ENCODE data around the gene ZNF518B.

ZNF518B gene

GRCh38 chr4:10457255-10457801, at the start of gene ZNF518B:
TSS of gene ZNF518B (minus strand) at chr4:10457426. CDS start at chr4:10446328, 11,098 bp downstream.
- peak within 1 kb of the TSS; percentile 36 for H3K27ac ChIP-seq (ENCODE audit: low read depth, low read length)
- H3K36me3 ChIP-seq (ENCODE audit: insufficient read depth, low read length): peaks cover 7% of the 10 kb centered on the region
- peak within 1 kb of the TSS; percentile 52 to 73 for H3K4me3 ChIP-seq (ENCODE audit: low read depth in 1 of 2, low read length in 2 of 2)
- no peak within 1 kb of the TSS for H3K9ac ChIP-seq (ENCODE audit: low read length)
- no peaks in the 10 kb centered on the region for H3K9me3 ChIP-seq (ENCODE audit: low read length)
- H3K4me1 ChIP-seq (ENCODE audit: insufficient read depth, low read length): peaks cover 12% of the 10 kb centered on the region
- H3K27me3 ChIP-seq (ENCODE audit: control insufficient read depth in 1 of 2, insufficient read depth in 2 of 2, low read length in 2 of 2): peaks cover 10 to 23% of the 10 kb centered on the region in 2 donors

- no peak overlapping the region for H3K27ac ChIP-seq (ENCODE audit: low read depth, low read length)
- H3K9me3 ChIP-seq (ENCODE audit: low read length): no peaks in the 10 kb centered on the region
- no peaks in the 10 kb centered on the region for H3K4me1 ChIP-seq (ENCODE audit: insufficient read depth, low read length)
- H3K27me3 ChIP-seq (ENCODE audit: control insufficient read depth in 1 of 2, insufficient read depth in 2 of 2, low read length in 2 of 2): no peaks in the 10 kb centered on the region
- no peak overlapping the region for H3K4me3 ChIP-seq (ENCODE audit: low read depth in 1 of 2, low read length in 2 of 2)
- no peaks in the 10 kb centered on the region for H3K36me3 ChIP-seq (ENCODE audit: insufficient read depth, low read length)
- no peak overlapping the region for H3K9ac ChIP-seq (ENCODE audit: low read length)
Measured at GRCh38 chr4:10506077-10506476, 48.9 kb upstream of the ZNF518B start.

- Histone ChIP-seq H3K27me3 (ENCODE audit: control insufficient read depth in 1 of 2, insufficient read depth in 2 of 2, low read length in 2 of 2) (no peaks in the 10 kb centered on the region), H3K4me3 (ENCODE audit: low read depth in 1 of 2, low read length in 2 of 2) (no peak overlapping the region), H3K9me3 (ENCODE audit: low read length) (no peaks in the 10 kb centered on the region), H3K4me1 (ENCODE audit: insufficient read depth, low read length) (no peaks in the 10 kb centered on the region), H3K27ac (ENCODE audit: low read depth, low read length) (no peak overlapping the region), H3K9ac (ENCODE audit: low read length) (no peak overlapping the region), H3K36me3 (ENCODE audit: insufficient read depth, low read length) (no peaks in the 10 kb centered on the region)
Measured at GRCh38 chr4:10504570-10505179, 47.4 kb upstream of the ZNF518B start.

- Histone ChIP-seq H3K36me3 (ENCODE audit: insufficient read depth, low read length) (no peaks in the 10 kb centered on the region), H3K9ac (ENCODE audit: low read length) (no peak overlapping the region), H3K9me3 (ENCODE audit: low read length) (no peaks in the 10 kb centered on the region), H3K4me1 (ENCODE audit: insufficient read depth, low read length) (no peaks in the 10 kb centered on the region), H3K27ac (ENCODE audit: low read depth, low read length) (no peak overlapping the region), H3K4me3 (ENCODE audit: low read depth in 1 of 2, low read length in 2 of 2) (no peak overlapping the region), H3K27me3 (ENCODE audit: control insufficient read depth in 1 of 2, insufficient read depth in 2 of 2, low read length in 2 of 2) (no peaks in the 10 kb centered on the region)
Measured at GRCh38 chr4:10502717-10503116, 45.5 kb upstream of the ZNF518B start.

GRCh38 chr4:10500776-10501175, 43.5 kb upstream of the ZNF518B start:
- Histone ChIP-seq H3K9ac (ENCODE audit: low read length) (no peak overlapping the region), H3K27ac (ENCODE audit: low read depth, low read length) (no peak overlapping the region), H3K9me3 (ENCODE audit: low read length) (no peaks in the 10 kb centered on the region), H3K4me1 (ENCODE audit: insufficient read depth, low read length) (no peaks in the 10 kb centered on the region), H3K36me3 (ENCODE audit: insufficient read depth, low read length) (no peaks in the 10 kb centered on the region), H3K4me3 (ENCODE audit: low read depth in 1 of 2, low read length in 2 of 2) (no peak overlapping the region), H3K27me3 (ENCODE audit: control insufficient read depth in 1 of 2, insufficient read depth in 2 of 2, low read length in 2 of 2) (no peaks in the 10 kb centered on the region)

DNA sequence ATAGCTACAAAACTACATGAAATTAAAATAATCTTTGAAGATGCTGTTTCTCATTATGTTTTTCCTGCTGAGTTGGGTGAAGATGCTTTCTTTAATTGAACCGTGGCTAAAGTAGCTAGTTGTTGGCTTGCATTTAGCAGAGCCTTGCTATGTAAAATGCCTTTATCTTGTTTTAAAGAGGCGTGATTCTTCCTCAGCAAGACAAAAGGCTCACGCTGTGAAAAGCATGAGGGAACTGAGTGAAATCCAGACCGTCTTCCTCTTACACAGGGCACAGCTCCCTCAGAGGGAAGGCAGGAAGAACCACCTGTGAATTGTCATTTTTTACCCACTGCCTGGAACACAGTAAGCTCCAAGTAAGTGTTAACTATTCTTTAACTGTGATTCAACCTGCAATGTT, 39.0 kb upstream of the ZNF518B start:
- Histone ChIP-seq H3K9me3 (ENCODE audit: low read length) (no peaks in the 10 kb centered on the region), H3K27me3 (ENCODE audit: control insufficient read depth in 1 of 2, insufficient read depth in 2 of 2, low read length in 2 of 2) (no peaks in the 10 kb centered on the region), H3K4me1 (ENCODE audit: insufficient read depth, low read length) (no peaks in the 10 kb centered on the region), H3K36me3 (ENCODE audit: insufficient read depth, low read length) (no peaks in the 10 kb centered on the region), H3K9ac (ENCODE audit: low read length) (no peak overlapping the region), H3K27ac (ENCODE audit: low read depth, low read length) (no peak overlapping the region), H3K4me3 (ENCODE audit: low read depth in 1 of 2, low read length in 2 of 2) (no peak overlapping the region)

DNA sequence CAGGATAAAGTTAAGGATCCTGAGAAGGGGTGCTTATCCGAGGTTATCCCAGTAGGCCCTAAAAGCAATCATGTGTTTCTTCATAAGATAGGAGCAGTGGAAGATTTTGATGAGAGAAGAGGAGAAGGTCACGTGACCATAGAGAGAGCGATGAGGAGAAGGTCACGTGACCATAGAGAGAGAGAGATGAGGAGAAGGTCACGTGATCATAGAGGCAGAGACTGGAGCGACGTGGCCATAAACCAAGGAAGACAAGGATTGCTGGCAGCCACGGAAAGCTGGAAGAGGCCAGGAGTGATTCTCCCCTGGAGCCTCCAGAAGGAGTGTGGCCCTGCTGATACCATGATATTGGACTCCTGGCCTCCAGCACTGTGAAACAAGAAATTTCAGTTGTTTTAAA, 38.4 kb upstream of the ZNF518B start:
- Histone ChIP-seq H3K4me1 (ENCODE audit: insufficient read depth, low read length) (no peaks in the 10 kb centered on the region), H3K27ac (ENCODE audit: low read depth, low read length) (no peak overlapping the region), H3K9ac (ENCODE audit: low read length) (no peak overlapping the region), H3K4me3 (ENCODE audit: low read depth in 1 of 2, low read length in 2 of 2) (no peak overlapping the region), H3K27me3 (ENCODE audit: control insufficient read depth in 1 of 2, insufficient read depth in 2 of 2, low read length in 2 of 2) (no peaks in the 10 kb centered on the region), H3K9me3 (ENCODE audit: low read length) (no peaks in the 10 kb centered on the region), H3K36me3 (ENCODE audit: insufficient read depth, low read length) (no peaks in the 10 kb centered on the region)

- Histone ChIP-seq H3K4me1 (ENCODE audit: insufficient read depth, low read length) (no peaks in the 10 kb centered on the region), H3K4me3 (ENCODE audit: low read depth in 1 of 2, low read length in 2 of 2) (no peak overlapping the region), H3K9me3 (ENCODE audit: low read length) (no peaks in the 10 kb centered on the region), H3K9ac (ENCODE audit: low read length) (no peak overlapping the region), H3K27me3 (ENCODE audit: control insufficient read depth in 1 of 2, insufficient read depth in 2 of 2, low read length in 2 of 2) (no peaks in the 10 kb centered on the region), H3K36me3 (ENCODE audit: insufficient read depth, low read length) (no peaks in the 10 kb centered on the region), H3K27ac (ENCODE audit: low read depth, low read length) (no peak overlapping the region)
Measured at GRCh38 chr4:10492464-10492863, 35.2 kb upstream of the ZNF518B start.

DNA sequence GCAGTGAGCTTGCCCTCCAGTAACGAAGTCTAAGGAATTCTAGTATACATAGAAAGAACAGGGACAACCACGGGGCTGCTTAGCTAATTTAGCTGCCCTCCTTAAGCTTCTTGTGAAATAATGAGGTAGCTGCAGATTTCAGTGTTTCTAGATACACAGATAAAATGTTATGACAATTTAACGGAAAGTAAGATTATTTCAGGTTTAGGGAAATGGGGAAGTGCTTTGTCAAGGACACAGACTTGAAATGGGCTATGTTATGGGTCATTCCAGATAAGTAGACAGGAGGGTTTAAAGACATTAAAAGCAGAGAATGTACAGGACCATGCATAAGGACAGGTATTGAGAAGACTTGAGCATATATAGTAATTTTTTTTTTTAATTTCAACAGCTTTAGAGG, 34.2 kb upstream of the ZNF518B start:
- H3K9me3 ChIP-seq (ENCODE audit: low read length): no peaks in the 10 kb centered on the region
- H3K36me3 ChIP-seq (ENCODE audit: insufficient read depth, low read length): no peaks in the 10 kb centered on the region
- no peak overlapping the region for H3K4me3 ChIP-seq (ENCODE audit: low read depth in 1 of 2, low read length in 2 of 2)
- H3K27ac ChIP-seq (ENCODE audit: low read depth, low read length): no peak overlapping the region
- H3K9ac ChIP-seq (ENCODE audit: low read length): no peak overlapping the region
- H3K4me1 ChIP-seq (ENCODE audit: insufficient read depth, low read length): no peaks in the 10 kb centered on the region
- H3K27me3 ChIP-seq (ENCODE audit: control insufficient read depth in 1 of 2, insufficient read depth in 2 of 2, low read length in 2 of 2): no peaks in the 10 kb centered on the region

DNA sequence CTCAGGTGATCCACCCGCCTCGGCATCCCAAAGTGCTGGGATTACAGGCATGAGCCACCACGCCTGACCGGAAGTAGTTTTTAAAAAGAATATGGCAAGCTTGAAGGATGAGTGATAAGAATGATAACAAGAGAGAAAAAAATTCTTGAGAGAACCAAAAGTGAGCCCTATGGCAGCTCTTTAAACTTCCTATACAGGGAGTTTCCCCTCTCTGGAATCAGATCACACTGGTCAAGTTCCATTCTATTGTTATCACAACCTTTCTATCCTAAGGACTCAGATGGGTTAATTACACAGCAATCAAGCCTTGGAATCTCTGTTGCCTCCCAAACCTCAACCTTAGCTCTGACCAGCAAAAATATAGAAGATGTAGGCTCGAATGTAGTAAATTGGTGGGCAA, 33.8 kb upstream of the ZNF518B start:
- H3K27me3 ChIP-seq (ENCODE audit: control insufficient read depth in 1 of 2, insufficient read depth in 2 of 2, low read length in 2 of 2): no peaks in the 10 kb centered on the region

DNA sequence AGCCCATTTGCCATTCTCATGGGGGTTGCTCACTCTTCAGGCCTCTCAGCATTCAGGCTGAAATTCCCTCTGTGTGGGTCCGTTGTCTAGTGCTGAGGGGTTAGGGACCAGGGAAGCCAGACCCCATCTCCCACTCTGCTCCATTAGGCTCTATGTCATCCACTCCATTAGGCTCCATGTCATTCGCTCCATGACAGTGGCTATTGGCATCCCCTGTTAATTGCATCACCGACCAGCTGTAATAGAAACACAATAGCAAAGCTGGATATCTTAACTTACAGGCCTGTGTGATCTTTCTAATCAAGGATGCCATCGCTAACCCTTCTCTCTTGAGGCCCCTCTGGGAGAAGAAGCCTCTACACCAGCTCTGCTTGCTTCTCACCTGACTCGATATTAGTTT, 25.7 kb upstream of the ZNF518B start:
- Histone ChIP-seq H3K9ac (ENCODE audit: low read length) (no peak overlapping the region), H3K27me3 (ENCODE audit: control insufficient read depth in 1 of 2, insufficient read depth in 2 of 2, low read length in 2 of 2) (no peaks in the 10 kb centered on the region), H3K4me1 (ENCODE audit: insufficient read depth, low read length) (no peaks in the 10 kb centered on the region), H3K27ac (ENCODE audit: low read depth, low read length) (no peak overlapping the region), H3K36me3 (ENCODE audit: insufficient read depth, low read length) (no peaks in the 10 kb centered on the region), H3K9me3 (ENCODE audit: low read length) (no peaks in the 10 kb centered on the region), H3K4me3 (ENCODE audit: low read depth in 1 of 2, low read length in 2 of 2) (no peak overlapping the region)

More for the DNA sequence above, 33.8 kb upstream of the ZNF518B start:
- Histone ChIP-seq H3K4me1 (ENCODE audit: insufficient read depth, low read length) (no peaks in the 10 kb centered on the region), H3K27ac (ENCODE audit: low read depth, low read length) (no peak overlapping the region), H3K9ac (ENCODE audit: low read length) (no peak overlapping the region), H3K9me3 (ENCODE audit: low read length) (no peaks in the 10 kb centered on the region), H3K36me3 (ENCODE audit: insufficient read depth, low read length) (no peaks in the 10 kb centered on the region), H3K4me3 (ENCODE audit: low read depth in 1 of 2, low read length in 2 of 2) (no peak overlapping the region)

DNA sequence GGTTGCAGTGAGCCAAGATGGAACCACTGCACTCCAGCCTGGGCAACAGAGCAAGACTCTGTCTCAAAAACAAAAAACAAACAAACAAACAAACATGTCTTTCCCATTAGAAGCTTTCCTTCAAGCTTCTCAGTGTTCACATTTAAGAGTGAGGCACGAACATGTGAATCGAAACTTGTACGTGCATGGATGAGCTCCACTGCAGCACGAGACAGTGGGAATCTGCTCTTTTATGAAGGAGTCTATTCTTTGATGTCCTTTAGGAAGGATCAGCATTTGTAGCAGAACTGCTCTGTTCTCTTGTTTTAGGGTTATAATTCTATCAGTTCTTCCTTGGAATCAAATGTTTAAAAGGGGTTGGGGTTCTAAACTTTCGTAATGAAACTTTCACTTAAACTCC, 23.4 kb upstream of the ZNF518B start:
- Histone ChIP-seq H3K9me3 (ENCODE audit: low read length) (no peaks in the 10 kb centered on the region), H3K9ac (ENCODE audit: low read length) (no peak overlapping the region), H3K36me3 (ENCODE audit: insufficient read depth, low read length) (no peaks in the 10 kb centered on the region), H3K4me1 (ENCODE audit: insufficient read depth, low read length) (no peaks in the 10 kb centered on the region), H3K27ac (ENCODE audit: low read depth, low read length) (no peak overlapping the region), H3K27me3 (ENCODE audit: control insufficient read depth in 1 of 2, insufficient read depth in 2 of 2, low read length in 2 of 2) (no peaks in the 10 kb centered on the region), H3K4me3 (ENCODE audit: low read depth in 1 of 2, low read length in 2 of 2) (no peak overlapping the region)

All from muscle layer of colon (tissue), 2 donors.